Neural cell (in vitro differentiated cells): ENCODE measurements around the gene INTS4. TPM values are rescaled to one million over a fixed set of nuclear protein-coding genes. Genes with fewer than 3 reads are reported as not detected.

ENCODE experiments used
- H2AFZ ChIP-seq: fragments of 200-600, 300-800 bp; sonication (generic), shearing (Covaris generic); 2 replicates; pipeline ENCODE4 v1.6.0; 2014; ENCODE audit warnings: low read depth, mild to moderate bottlenecking, antibody characterized with exemption, low read length, moderate library complexity
- H3F3A ChIP-seq: fragments of 200-600 bp; shearing (Covaris generic); 2 replicates; pipeline ENCODE4 v1.6.1; 2016; ENCODE audit warnings: mild to moderate bottlenecking, moderate library complexity, mixed read lengths, antibody characterized with exemption, low read length; ENCODE audit not compliant: insufficient read depth, poor library complexity, severe bottlenecking
- H3K27ac ChIP-seq: fragments of 200-600, 300-800 bp; sonication (generic), shearing (Covaris generic); 2 replicates; pipeline ENCODE4 v1.5.1; 2014; ENCODE audit warnings: mild to moderate bottlenecking, low read length, moderate library complexity
- H3K27me3 ChIP-seq: fragments of 300-800, 200-600 bp; sonication (generic), shearing (Covaris generic); 2 replicates; pipeline ENCODE4 v1.6.0; 2014; ENCODE audit warnings: mild to moderate bottlenecking, low read depth, low read length, moderate library complexity; ENCODE audit not compliant: insufficient read depth
- H3K36me3 ChIP-seq: fragments of 300-800, 200-600 bp; sonication (generic), shearing (Covaris generic); 2 replicates; pipeline ENCODE4 v1.5.1; 2014; ENCODE audit warnings: mild to moderate bottlenecking, antibody characterized with exemption, low read length, moderate library complexity; ENCODE audit not compliant: insufficient read depth
- H3K4me2 ChIP-seq: fragments of 300-800, 200-600 bp; sonication (generic), shearing (Covaris generic); 2 replicates; pipeline ENCODE4 v1.6.0; 2014; ENCODE audit warnings: mild to moderate bottlenecking, low read length
- H3K4me3 ChIP-seq: fragments of 300-800, 200-600 bp; sonication (generic), shearing (Covaris generic); 2 replicates; pipeline ENCODE4 v1.5.1; 2014; ENCODE audit warnings: mild to moderate bottlenecking, low read length, moderate library complexity
- H3K79me2 ChIP-seq: fragments of 200-600 bp; shearing (Covaris generic); replicated peaks from 2 replicates; pipeline ENCODE4 v1.6.0; 2014; ENCODE audit warnings: mild to moderate bottlenecking, low read length, moderate library complexity; ENCODE audit not compliant: insufficient read depth
- H3K9ac ChIP-seq: fragments of 300-800, 200-600 bp; sonication (generic), shearing (Covaris generic); 2 replicates; pipeline ENCODE4 v1.6.1; 2016; ENCODE audit warnings: mild to moderate bottlenecking, low read length, mixed read lengths
- H3K9me2 ChIP-seq: fragments of 200-600 bp; shearing (Covaris generic); 2 replicates; pipeline ENCODE4 v1.6.1; 2016; ENCODE audit warnings: mild to moderate bottlenecking, low read length, mixed read lengths; ENCODE audit not compliant: insufficient read depth
- H3K9me3 ChIP-seq: fragments of 200-600, 300-800 bp; sonication (generic), shearing (Covaris generic); 2 replicates; pipeline ENCODE4 v1.6.1; 2016; ENCODE audit warnings: mild to moderate bottlenecking, mixed run types, low read length, moderate library complexity, mixed read lengths
- H4K20me1 ChIP-seq: fragments of 200-600 bp; shearing (Covaris generic); 2 replicates; pipeline ENCODE4 v1.6.1; 2016; ENCODE audit warnings: mild to moderate bottlenecking, mixed run types; ENCODE audit not compliant: insufficient read depth
- CTCF ChIP-seq: fragments of 450-650 bp; IDR thresholded peaks from 2 replicates; pipeline ENCODE4 v1.5.1; 2014; ENCODE audit warnings: antibody characterized with exemption, mild to moderate bottlenecking, moderate library complexity; ENCODE audit not compliant: poor library complexity, severe bottlenecking
- EP300 ChIP-seq: fragments of 450-650 bp; conservative IDR thresholded peaks from 2 replicates; pipeline ENCODE4 v1.6.1; 2014; ENCODE audit warnings: antibody characterized with exemption, mild to moderate bottlenecking, moderate library complexity; ENCODE audit not compliant: poor library complexity, severe bottlenecking
- EZH2 ChIP-seq: fragments of 200-600, 300-800 bp; shearing (Covaris generic), sonication (generic); IDR thresholded peaks from 2 replicates; pipeline ENCODE4 v1.6.1; 2014; ENCODE audit warnings: antibody characterized with exemption, low read length, borderline replicate concordance, mild to moderate bottlenecking; ENCODE audit not compliant: insufficient read depth, poor library complexity, severe bottlenecking
- MXI1 ChIP-seq: fragments of 450-650 bp; conservative IDR thresholded peaks from 2 replicates; pipeline ENCODE4 v1.6.1; 2014; ENCODE audit warnings: antibody characterized with exemption, mild to moderate bottlenecking; ENCODE audit not compliant: poor library complexity, severe bottlenecking
- POLR2AphosphoS5 ChIP-seq: IDR thresholded peaks from 2 replicates; pipeline ENCODE4 v1.6.1; 2012
- RAD21 ChIP-seq: fragments of 450-650 bp; conservative IDR thresholded peaks from 2 replicates; pipeline ENCODE4 v1.6.1; 2014; ENCODE audit warnings: antibody characterized with exemption, mild to moderate bottlenecking, moderate library complexity
- REST ChIP-seq: IDR thresholded peaks from 2 replicates; pipeline ENCODE4 v1.6.1; 2012; ENCODE audit warnings: borderline replicate concordance
- SMC3 ChIP-seq: fragments of 450-650 bp; conservative IDR thresholded peaks from 2 replicates; pipeline ENCODE4 v1.6.1; 2014; ENCODE audit warnings: antibody characterized with exemption, mild to moderate bottlenecking, moderate library complexity; ENCODE audit not compliant: poor library complexity
- TAF1 ChIP-seq: IDR thresholded peaks from 2 replicates; pipeline ENCODE4 v1.6.1; 2012; ENCODE audit warnings: low read depth
- polyA plus RNA-seq: library from polyadenylated mRNA; depleted of rRNA; stranded (reverse); fragments of >200 nt; gene quantifications from 2 replicates; pipeline ENCODE4 v1.2.3, GENCODE V29; 2014

INTS4 gene
- polyA plus RNA-seq, 1 donor from 2014 or later: 34.5 TPM

GRCh38 chr11:77909277-77909676, 85.2 kb downstream of the INTS4 start:
- no peak overlapping the region for H3K27ac ChIP-seq
- H3K4me2 ChIP-seq: no peak overlapping the region
- no peaks in the 10 kb centered on the region for H3K9me3 ChIP-seq
- no peak overlapping the region for H3K4me3 ChIP-seq
- no peak overlapping the region for H2AFZ ChIP-seq
- H4K20me1 ChIP-seq: no peaks in the 10 kb centered on the region
- H3K9ac ChIP-seq: no peak overlapping the region
- peaks cover 8% of the 10 kb centered on the region for H3K36me3 ChIP-seq
- H3K79me2 ChIP-seq: no peaks in the 10 kb centered on the region
- no peaks in the 10 kb centered on the region for H3K27me3 ChIP-seq
- TF ChIP-seq REST: no peak
- no peak for TF ChIP-seq EZH2
- TF ChIP-seq EP300: no peak
- TF ChIP-seq POLR2AphosphoS5: no peak
- no peak for TF ChIP-seq CTCF
- TF ChIP-seq TAF1: no peak
- TF ChIP-seq MXI1: no peak
- TF ChIP-seq RAD21: no peak
- TF ChIP-seq SMC3: no peak
- no peaks in the 10 kb centered on the region for H3K9me2 ChIP-seq
- no peaks in the 10 kb centered on the region for H3F3A ChIP-seq

GRCh38 chr11:77908835-77909234, 85.6 kb downstream of the INTS4 start:
- no peaks in the 10 kb centered on the region for H3K9me3 ChIP-seq
- H3K4me2 ChIP-seq: no peak overlapping the region

More at GRCh38 chr11:77908835-77909234, 85.6 kb downstream of the INTS4 start:
- TF ChIP-seq REST: no peak
- no peak for TF ChIP-seq EZH2
- no peak for TF ChIP-seq POLR2AphosphoS5
- no peak for TF ChIP-seq RAD21
- no peak for TF ChIP-seq CTCF
- no peak for TF ChIP-seq EP300
- TF ChIP-seq TAF1: no peak
- no peak for TF ChIP-seq SMC3
- no peak for TF ChIP-seq MXI1
- no peaks in the 10 kb centered on the region for H3F3A ChIP-seq
- H3K79me2 ChIP-seq: no peaks in the 10 kb centered on the region
- no peaks in the 10 kb centered on the region for H3K27me3 ChIP-seq
- no peak overlapping the region for H3K4me3 ChIP-seq
- no peak overlapping the region for H3K9ac ChIP-seq
- H4K20me1 ChIP-seq: no peaks in the 10 kb centered on the region
- no peaks in the 10 kb centered on the region for H3K9me2 ChIP-seq
- peaks cover 8% of the 10 kb centered on the region for H3K36me3 ChIP-seq
- H2AFZ ChIP-seq: no peak overlapping the region
- no peak overlapping the region for H3K27ac ChIP-seq
